GM06990 (cell line): ENCODE results near the gene NEK10.

Source experiments
- DNase-seq: peaks from one replicate; pipeline ENCODE4 v3.0.0-alpha.2; 2011; ENCODE audit not compliant: insufficient read length; ENCODE audit errors: extremely low read depth
- H3K27me3 ChIP-seq: replicated peaks from 2 replicates; pipeline ENCODE4 v1.6.0; 2011; ENCODE audit warnings: low read length; ENCODE audit not compliant: control insufficient read depth, insufficient read depth
- H3K36me3 ChIP-seq: 2 replicates; pipeline ENCODE4 v1.5.1; 2011; ENCODE audit warnings: low read length; ENCODE audit not compliant: control insufficient read depth, insufficient read depth
- H3K4me3 ChIP-seq: replicated peaks from 2 replicates; pipeline ENCODE4 v1.5.1; 2011; ENCODE audit warnings: low read depth, mild to moderate bottlenecking, control low read depth, low read length
- TF ChIP-seq, protein P1 (sequence below): IDR thresholded peaks from 2 replicates; pipeline ENCODE4 v1.5.1; 2011; ENCODE audit warnings: low read length, control low read depth, mild to moderate bottlenecking, inconsistent platforms; ENCODE audit not compliant: insufficient read depth, poor library complexity, severe bottlenecking

Gene NEK10

GRCh38 chr3:27079427-27080257 is 289.5 kb downstream of the NEK10 start:
- Histone ChIP-seq H3K4me3 (no peak overlapping the region), H3K36me3 (no peaks in the 10 kb centered on the region), H3K27me3 (no peaks in the 10 kb centered on the region)
- TF ChIP-seq, protein P1, sequence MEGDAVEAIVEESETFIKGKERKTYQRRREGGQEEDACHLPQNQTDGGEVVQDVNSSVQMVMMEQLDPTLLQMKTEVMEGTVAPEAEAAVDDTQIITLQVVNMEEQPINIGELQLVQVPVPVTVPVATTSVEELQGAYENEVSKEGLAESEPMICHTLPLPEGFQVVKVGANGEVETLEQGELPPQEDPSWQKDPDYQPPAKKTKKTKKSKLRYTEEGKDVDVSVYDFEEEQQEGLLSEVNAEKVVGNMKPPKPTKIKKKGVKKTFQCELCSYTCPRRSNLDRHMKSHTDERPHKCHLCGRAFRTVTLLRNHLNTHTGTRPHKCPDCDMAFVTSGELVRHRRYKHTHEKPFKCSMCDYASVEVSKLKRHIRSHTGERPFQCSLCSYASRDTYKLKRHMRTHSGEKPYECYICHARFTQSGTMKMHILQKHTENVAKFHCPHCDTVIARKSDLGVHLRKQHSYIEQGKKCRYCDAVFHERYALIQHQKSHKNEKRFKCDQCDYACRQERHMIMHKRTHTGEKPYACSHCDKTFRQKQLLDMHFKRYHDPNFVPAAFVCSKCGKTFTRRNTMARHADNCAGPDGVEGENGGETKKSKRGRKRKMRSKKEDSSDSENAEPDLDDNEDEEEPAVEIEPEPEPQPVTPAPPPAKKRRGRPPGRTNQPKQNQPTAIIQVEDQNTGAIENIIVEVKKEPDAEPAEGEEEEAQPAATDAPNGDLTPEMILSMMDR, result no peak
- no peak for DNase-seq

DNA sequence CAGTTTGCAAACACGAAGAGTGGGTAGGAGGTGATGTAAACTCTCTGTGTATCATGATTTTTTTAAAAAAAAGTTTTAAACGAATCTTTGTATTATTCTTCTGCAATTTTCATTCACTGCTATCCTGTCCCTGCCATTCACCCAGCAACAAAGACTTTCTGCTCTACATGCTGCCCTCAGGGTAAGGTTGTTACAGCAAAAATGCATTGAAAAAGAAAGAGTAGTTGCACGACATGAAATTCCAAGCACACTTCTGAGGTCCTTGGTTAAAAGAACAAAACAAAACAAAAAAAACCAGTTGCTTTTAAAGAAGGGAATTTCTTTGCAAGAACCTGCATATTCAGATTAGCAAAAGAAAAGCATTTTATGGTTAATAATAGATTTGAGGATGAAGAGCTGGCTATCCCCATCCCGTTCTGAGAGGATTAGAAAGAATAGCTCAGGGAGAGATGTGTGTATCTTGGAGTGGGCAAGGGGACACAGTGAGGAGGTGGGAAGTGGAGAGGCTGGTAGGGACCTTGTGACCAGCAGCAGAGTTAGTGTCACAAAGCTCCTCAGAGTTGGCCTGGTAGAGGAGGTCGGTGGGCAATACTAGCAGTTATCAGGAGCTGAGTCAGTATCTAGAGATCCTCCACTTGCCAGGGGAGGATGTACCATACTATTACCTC is 290.8 kb downstream of the NEK10 start:
- Histone ChIP-seq H3K36me3 (no peaks in the 10 kb centered on the region), H3K27me3 (no peaks in the 10 kb centered on the region), H3K4me3 (no peak overlapping the region)
- no peak for DNase-seq
- TF ChIP-seq, protein P1, result no peak

- Histone ChIP-seq H3K27me3 (no peaks in the 10 kb centered on the region), H3K36me3 (no peaks in the 10 kb centered on the region), H3K4me3 (no peak overlapping the region)
- DNase-seq, result no peak
- TF ChIP-seq, protein P1, result no peak
Observed at GRCh38 chr3:27076815-27077630, 292.2 kb downstream of the NEK10 start.

DNA sequence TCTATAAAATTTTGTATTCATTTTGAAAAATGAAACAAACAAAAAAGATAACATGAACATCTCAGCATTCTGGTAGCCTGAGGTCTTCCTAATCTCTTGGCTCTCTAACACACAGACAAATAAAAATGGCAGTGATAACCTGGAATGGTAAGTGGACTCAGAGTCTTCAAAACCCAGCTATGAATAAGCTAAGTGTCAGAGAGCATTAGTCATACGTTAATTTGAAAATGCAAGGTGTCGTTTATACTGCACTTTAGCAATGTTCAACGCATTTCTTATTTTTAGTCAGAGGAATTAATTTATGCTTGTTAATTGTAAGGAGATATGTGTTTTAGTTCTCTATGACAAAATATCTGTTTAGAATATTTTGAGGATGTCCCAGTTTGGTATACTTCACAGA is 294.3 kb downstream of the NEK10 start:
- H3K27me3 ChIP-seq, result no peaks in the 10 kb centered on the region
- no peak for DNase-seq
- H3K4me3 ChIP-seq, result no peak overlapping the region
- no peaks in the 10 kb centered on the region for H3K36me3 ChIP-seq
- TF ChIP-seq, protein P1, result no peak

DNA sequence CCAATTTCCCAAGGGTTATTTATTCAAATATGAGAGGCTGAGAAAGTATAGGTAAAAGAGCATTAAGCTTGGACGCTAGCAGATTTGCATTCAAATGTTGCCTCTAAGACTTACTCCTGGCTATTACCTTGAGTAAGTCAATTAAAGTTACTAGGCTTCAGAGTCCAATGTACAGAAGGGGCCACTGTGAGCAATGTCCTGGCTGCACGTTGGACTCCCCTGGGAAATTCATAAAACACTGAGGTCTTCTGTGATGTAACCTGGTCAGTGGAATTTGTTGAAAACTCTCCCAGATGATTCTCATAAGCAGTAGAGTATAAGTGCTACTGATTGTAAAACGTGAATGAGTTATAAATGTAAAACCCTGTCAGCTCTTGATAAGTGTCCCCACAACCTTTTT is 295.3 kb downstream of the NEK10 start:
- no peaks in the 10 kb centered on the region for H3K27me3 ChIP-seq
- TF ChIP-seq, protein P1, result no peak
- DNase-seq, result no peak
- H3K4me3 ChIP-seq, result no peak overlapping the region
- no peaks in the 10 kb centered on the region for H3K36me3 ChIP-seq
